ENCODE data around the gene JARID2.

DNA sequence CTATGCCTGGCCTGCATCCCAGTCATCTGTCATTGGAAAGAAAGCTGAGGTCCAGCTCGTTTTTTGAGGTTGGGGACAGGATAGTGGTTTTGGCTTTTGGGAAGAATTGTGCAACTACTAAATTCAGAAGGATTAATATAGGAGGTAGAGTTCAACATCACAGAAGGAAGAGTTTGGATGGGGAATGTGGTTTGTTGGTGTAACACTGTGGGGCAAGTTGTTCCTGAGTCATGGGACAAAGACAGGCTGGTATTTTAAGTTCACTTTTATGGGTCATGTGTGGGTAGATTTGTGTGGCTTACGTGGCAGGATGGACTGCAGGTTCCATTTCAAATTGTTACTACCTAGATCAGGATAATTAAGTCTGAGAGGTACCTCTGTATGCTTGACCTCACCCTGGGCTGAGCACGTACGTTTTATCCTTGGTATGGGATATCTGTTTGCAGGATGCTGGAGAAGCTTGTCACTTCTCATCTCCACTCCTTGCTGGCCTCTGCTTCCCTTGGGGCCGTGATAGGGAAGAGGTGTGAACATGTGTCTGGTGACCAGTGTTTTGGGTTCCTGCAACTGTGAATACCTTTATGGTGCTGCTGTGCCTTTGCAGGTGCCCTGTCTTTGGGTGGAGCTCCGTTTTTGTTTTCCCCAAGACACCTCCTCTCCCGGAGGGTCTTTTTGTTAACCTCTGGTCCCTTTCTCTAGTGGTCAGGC, 177.6 kb downstream of the JARID2 start:
- TF ChIP-seq CTCF (conservative IDR thresholded peaks at IDR 0.05 in 1 of 2, IDR thresholded peaks at IDR 0.05 in 1 of 2; ENCODE audit: extremely low read depth in 1 of 2, insufficient read depth in 1 of 2, low read depth in 1 of 2, low read length in 2 of 2): no peak
- no peak for TF ChIP-seq EZH2 (IDR thresholded peaks at IDR 0.05; ENCODE audit: borderline replicate concordance, low read length)

All from mammary epithelial cell (primary cell).